ENCODE data around the gene AMER3.
A peak's percentile ranks its signal among the peaks of the same experiment; 100 is the strongest.
"Not testable (repeated sequence)": the region's sequence is repeated elsewhere in the genome, so short reads cannot be mapped to it uniquely, and the experiment has no call there.

Gene AMER3

GRCh38 chr2:130755256-130756052 lies at the start of gene AMER3:
Gene AMER3, plus strand, starts transcription at chr2:130755540. Its CDS starts 6,533 bp downstream, at chr2:130762073.
- DNase-seq (ENCODE audit: low read depth in 2 of 2) = no peak

- DNase-seq (ENCODE audit: low read depth in 2 of 2) = not testable (repeated sequence)
These were observed 40.5 kb upstream of the AMER3 start for GRCh38 chr2:130714795-130715194.

- DNase-seq (ENCODE audit: low read depth in 2 of 2) = no peak
These were observed 35.3 kb upstream of the AMER3 start for GRCh38 chr2:130720036-130720435.

- DNase-seq (ENCODE audit: low read depth in 2 of 2) = no peak
These were observed 34.8 kb upstream of the AMER3 start for GRCh38 chr2:130720528-130720927.

- DNase-seq (ENCODE audit: low read depth in 2 of 2) = no peak
These were observed 30.9 kb upstream of the AMER3 start for GRCh38 chr2:130724455-130724854.

- no peak for DNase-seq (ENCODE audit: low read depth in 2 of 2)
These were observed 28.6 kb upstream of the AMER3 start for GRCh38 chr2:130726614-130727180.

- peak; percentile 82 to 83 for DNase-seq (ENCODE audit: low read depth in 2 of 2)
These were observed 27.9 kb upstream of the AMER3 start for GRCh38 chr2:130727286-130727924.

- DNase-seq (ENCODE audit: low read depth in 2 of 2) = peak in 1 of 2 donors; percentile 24
These were observed 27.3 kb upstream of the AMER3 start for GRCh38 chr2:130728007-130728454.

GRCh38 chr2:130728549-130729316 lies 26.6 kb upstream of the AMER3 start, which contains the start of gene GPR148:
Gene GPR148, plus strand, starts transcription at chr2:130729070. Its CDS starts 82 bp downstream, at chr2:130729152.
- DNase-seq (ENCODE audit: low read depth in 2 of 2) = no peak

- no peak for DNase-seq (ENCODE audit: low read depth in 2 of 2)
These were observed 25.7 kb upstream of the AMER3 start for GRCh38 chr2:130729322-130730299.

- DNase-seq (ENCODE audit: low read depth in 2 of 2) = not testable (repeated sequence)
These were observed 23.1 kb upstream of the AMER3 start for GRCh38 chr2:130732257-130732656.

- DNase-seq (ENCODE audit: low read depth in 2 of 2) = no peak
These were observed 20.1 kb upstream of the AMER3 start for GRCh38 chr2:130735200-130735599.

- DNase-seq (ENCODE audit: low read depth in 2 of 2) = no peak
These were observed 18.9 kb upstream of the AMER3 start for GRCh38 chr2:130736487-130736886.

- no peak for DNase-seq (ENCODE audit: low read depth in 2 of 2)
These were observed 17.7 kb upstream of the AMER3 start for GRCh38 chr2:130737592-130737991.

- no peak for DNase-seq (ENCODE audit: low read depth in 2 of 2)
These were observed 14.7 kb upstream of the AMER3 start for GRCh38 chr2:130740671-130741070.

GRCh38 chr2:130743278-130743677 lies 12.1 kb upstream of the AMER3 start:
- no peak for DNase-seq (ENCODE audit: low read depth in 2 of 2)

GRCh38 chr2:130744287-130745117 lies 10.8 kb upstream of the AMER3 start:
- no peak for DNase-seq (ENCODE audit: low read depth in 2 of 2)

GRCh38 chr2:130749078-130749477 lies 6.3 kb upstream of the AMER3 start:
- DNase-seq (ENCODE audit: low read depth in 2 of 2) = no peak

- DNase-seq (ENCODE audit: low read depth in 2 of 2) = no peak
These were observed 5.7 kb upstream of the AMER3 start for GRCh38 chr2:130749641-130750040.

- DNase-seq (ENCODE audit: low read depth in 2 of 2) = no peak
These were observed 529 bp upstream of the AMER3 start for GRCh38 chr2:130754811-130755210.

Measured in stimulated activated CD4-positive, alpha-beta T cell treated with anti-CD3 and anti-CD28 coated beads, Interleukin-4, amount 100 ng/mL, for 48 hours (primary cell).